ENCODE results near the gene OCIAD2.
"Not testable (repeated sequence)": the region's sequence is repeated elsewhere in the genome, so short reads cannot be mapped to it uniquely, and the experiment has no call there.

OCIAD2 gene

GRCh38 chr4:48905363-48906015, 1.1 kb downstream of the OCIAD2 start:
- DNase-seq = no peak

GRCh38 chr4:48904541-48905142, 1.9 kb downstream of the OCIAD2 start:
- no peak for DNase-seq

- no peak for DNase-seq
Observed at GRCh38 chr4:48904101-48904500, 2.5 kb downstream of the OCIAD2 start.

GRCh38 chr4:48902266-48902665, 4.3 kb downstream of the OCIAD2 start:
- DNase-seq = no peak

- no peak for DNase-seq
Observed at GRCh38 chr4:48901196-48901595, 5.4 kb downstream of the OCIAD2 start.

GRCh38 chr4:48899950-48900349, 6.6 kb downstream of the OCIAD2 start:
- DNase-seq = no peak

- DNase-seq = no peak
Observed at GRCh38 chr4:48899432-48899749, 7.2 kb downstream of the OCIAD2 start.

- DNase-seq = no peak
Observed at GRCh38 chr4:48898733-48899431, 7.7 kb downstream of the OCIAD2 start.

- no peak for DNase-seq
Observed at GRCh38 chr4:48896845-48897244, 9.7 kb downstream of the OCIAD2 start.

GRCh38 chr4:48891028-48891619, 15.4 kb downstream of the OCIAD2 start:
- no peak for DNase-seq

- not testable (repeated sequence) for DNase-seq
Observed at GRCh38 chr4:48889750-48890149, 16.8 kb downstream of the OCIAD2 start.

- DNase-seq = not testable (repeated sequence)
Observed at GRCh38 chr4:48881646-48882045, 24.9 kb downstream of the OCIAD2 start.

GRCh38 chr4:48879561-48880442, 26.8 kb downstream of the OCIAD2 start:
- DNase-seq = no peak

- DNase-seq = no peak
Observed at GRCh38 chr4:48877827-48878535, 28.6 kb downstream of the OCIAD2 start.

GRCh38 chr4:48864696-48865095, 41.9 kb downstream of the OCIAD2 start:
- DNase-seq = not testable (repeated sequence)

- DNase-seq = no peak
Observed at GRCh38 chr4:48863728-48864127, 42.8 kb downstream of the OCIAD2 start.

- no peak for DNase-seq
Observed at GRCh38 chr4:48862661-48863060, 43.9 kb downstream of the OCIAD2 start.

- no peak for DNase-seq
Observed at GRCh38 chr4:48862038-48862437, 44.5 kb downstream of the OCIAD2 start.

- DNase-seq = no peak
Observed at GRCh38 chr4:48858130-48858529, 48.4 kb downstream of the OCIAD2 start.

- no peak for DNase-seq
Observed at GRCh38 chr4:48854982-48855381, 51.6 kb downstream of the OCIAD2 start.

- no peak for DNase-seq
Observed at GRCh38 chr4:48854395-48854683, 52.2 kb downstream of the OCIAD2 start.

GRCh38 chr4:48853604-48854394, 52.8 kb downstream of the OCIAD2 start:
- DNase-seq = no peak
